ENCODE measurements around the gene PARD6B.
A peak's percentile ranks its signal among the peaks of the same experiment; 100 is the strongest.

DNA sequence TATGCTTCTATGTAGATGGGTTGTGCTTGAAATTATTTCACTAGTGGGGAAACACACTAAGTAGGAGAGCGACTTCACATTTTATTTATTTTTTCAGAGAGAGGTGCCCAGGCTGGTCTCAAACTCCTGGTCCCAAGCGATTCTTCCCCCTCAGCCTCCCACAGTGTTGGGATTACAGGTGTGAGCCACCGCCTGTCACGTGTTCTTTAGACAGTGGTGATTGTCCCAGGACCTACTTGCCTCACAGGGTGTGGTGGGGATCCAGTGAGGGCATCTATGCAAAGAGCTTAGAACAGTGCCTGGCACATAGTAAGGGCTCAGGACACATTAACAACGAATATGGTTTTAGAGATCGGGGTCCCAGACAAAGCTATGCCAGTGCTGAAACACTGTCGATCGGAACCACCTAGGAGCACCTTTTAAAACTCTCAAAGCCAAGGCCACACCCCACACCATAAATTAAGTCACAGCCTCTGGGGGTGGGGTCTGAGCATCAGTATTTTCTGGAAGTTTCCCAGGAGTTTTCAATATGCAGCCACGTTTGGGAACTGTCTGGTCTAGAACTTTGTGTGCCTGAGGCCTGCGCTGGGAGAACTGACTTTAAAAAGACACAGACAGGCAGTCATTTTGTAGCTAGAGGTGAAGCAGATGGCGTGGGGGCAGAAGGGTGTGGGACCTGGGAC lies 58.7 kb downstream of the PARD6B start:
- TF ChIP-seq CTCF (IDR thresholded peaks at IDR 0.05) = no peak
- TF ChIP-seq POLR2A (IDR thresholded peaks at IDR 0.05) = peak; percentile 14
- TF ChIP-seq POLR2AphosphoS5 (IDR thresholded peaks at IDR 0.05) = no peak

All from prostate gland (tissue), 2 donors.